ENCODE data around the gene SCIN.
"Not testable (repeated sequence)": the region's sequence is repeated elsewhere in the genome, so short reads cannot be mapped to it uniquely, and the experiment has no call there.

SCIN gene

DNA sequence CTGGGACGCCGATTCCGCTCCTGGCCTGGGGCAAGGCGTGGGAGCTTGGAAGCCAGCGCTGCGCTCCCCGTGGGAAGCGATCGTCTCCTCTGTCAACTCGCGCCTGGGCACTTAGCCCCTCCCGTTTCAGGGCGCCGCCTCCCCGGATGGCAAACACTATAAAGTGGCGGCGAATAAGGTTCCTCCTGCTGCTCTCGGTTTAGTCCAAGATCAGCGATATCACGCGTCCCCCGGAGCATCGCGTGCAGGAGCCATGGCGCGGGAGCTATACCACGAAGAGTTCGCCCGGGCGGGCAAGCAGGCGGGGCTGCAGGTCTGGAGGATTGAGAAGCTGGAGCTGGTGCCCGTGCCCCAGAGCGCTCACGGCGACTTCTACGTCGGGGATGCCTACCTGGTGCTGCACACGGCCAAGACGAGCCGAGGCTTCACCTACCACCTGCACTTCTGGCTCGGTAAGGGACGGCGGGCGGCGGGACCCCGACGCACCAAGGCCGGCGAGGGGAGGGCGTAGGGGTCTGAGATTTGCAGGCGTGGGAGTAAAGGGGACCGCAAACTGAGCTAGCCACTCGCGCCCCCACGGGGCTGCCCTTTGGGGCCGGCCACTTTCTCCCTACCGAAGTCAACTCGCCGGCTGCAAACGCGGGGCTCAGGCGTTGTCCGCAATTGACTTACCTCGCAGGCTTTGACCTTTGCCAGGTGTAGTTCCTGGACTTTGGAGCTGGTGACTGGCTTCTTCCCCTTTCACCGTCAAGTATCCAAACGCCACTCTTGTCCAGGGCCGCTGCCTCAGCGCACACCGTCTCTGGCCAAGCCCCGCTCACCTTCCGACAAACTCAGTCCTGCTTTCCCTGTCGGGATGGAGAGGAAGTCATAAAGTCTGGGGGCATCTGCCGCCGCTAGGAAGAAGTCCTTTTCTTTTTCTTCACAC lies at the start of gene SCIN:
Gene SCIN (plus strand): TSS at position 187 of the 928 bp plus-strand sequence. CDS start 67 bp downstream, at position 254.
- H3K4me1 ChIP-seq, result no peaks in the 10 kb centered on the region
- no peak for TF ChIP-seq Cebpa-rat (IDR thresholded peaks at IDR 0.05)
- no peaks in the 10 kb centered on the region for H3K27me3 ChIP-seq
- no peaks in the 10 kb centered on the region for H3K36me3 ChIP-seq
- H3K27ac ChIP-seq, result no peak within 1 kb of the TSS
- H3K9me3 ChIP-seq, result peaks cover 11% of the 10 kb centered on the region
- H4K20me1 ChIP-seq, result no peaks in the 10 kb centered on the region
- H3K9ac ChIP-seq, result no peak within 1 kb of the TSS
- no peak within 1 kb of the TSS for H3K4me3 ChIP-seq
- no peak within 1 kb of the TSS for H3K4me2 ChIP-seq

DNA sequence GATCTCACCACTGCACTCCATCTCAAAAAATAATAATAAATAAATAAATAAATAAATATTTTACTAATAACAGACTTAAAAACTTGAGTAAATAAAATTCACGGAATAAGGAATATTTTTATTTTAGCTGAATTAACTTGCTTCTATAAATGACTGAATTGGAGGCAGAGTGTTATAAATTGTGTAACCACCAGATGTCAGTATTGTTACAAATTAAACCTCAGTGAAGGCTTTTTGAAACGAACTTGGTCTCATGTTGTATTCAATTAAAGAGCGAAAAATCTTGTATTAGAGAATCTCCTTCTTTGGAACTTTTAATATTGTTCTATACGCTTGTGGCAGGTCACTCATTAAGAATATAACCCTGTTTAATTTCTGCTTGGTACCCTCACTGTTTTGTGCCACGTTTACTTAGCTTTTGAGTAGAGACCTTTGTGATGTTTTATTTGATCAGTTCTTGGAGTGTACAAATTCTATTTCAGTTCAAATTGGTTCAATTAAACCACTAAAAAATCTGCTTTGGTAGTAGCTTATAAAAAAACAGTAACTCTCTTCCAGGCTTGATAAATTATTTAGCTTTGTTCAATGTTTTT lies 45.6 kb upstream of the SCIN start:
- no peaks in the 10 kb centered on the region for H3K36me3 ChIP-seq
- no peaks in the 10 kb centered on the region for H4K20me1 ChIP-seq
- H3K9ac ChIP-seq, result no peak overlapping the region
- no peaks in the 10 kb centered on the region for H3K27me3 ChIP-seq
- no peak overlapping the region for H3K4me2 ChIP-seq
- TF ChIP-seq Cebpa-rat (IDR thresholded peaks at IDR 0.05), result no peak
- no peak overlapping the region for H3K4me3 ChIP-seq
- no peaks in the 10 kb centered on the region for H3K4me1 ChIP-seq
- H3K27ac ChIP-seq, result no peak overlapping the region
- no peaks in the 10 kb centered on the region for H3K9me3 ChIP-seq

DNA sequence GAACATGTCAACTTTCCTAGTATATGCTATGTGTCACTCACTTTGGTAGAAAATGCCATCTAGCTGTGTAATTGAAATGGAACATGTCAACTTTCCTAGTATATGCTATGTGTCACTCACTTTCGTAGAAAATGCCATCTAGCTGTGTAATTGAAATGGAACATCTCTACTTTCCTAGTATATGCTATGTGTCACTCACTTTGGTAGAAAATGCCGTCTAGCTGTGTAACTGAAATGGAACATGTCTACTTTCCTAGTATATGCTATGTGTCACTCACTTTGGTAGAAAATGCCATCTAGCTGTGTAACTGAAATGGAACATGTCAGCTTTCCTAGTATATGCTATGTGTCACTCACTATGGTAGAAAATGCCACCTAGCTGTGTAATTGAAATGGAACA lies 43.8 kb upstream of the SCIN start:
- not testable (repeated sequence) for H3K4me2 ChIP-seq, H3K9me3 ChIP-seq, H3K36me3 ChIP-seq, H3K27ac ChIP-seq, H3K4me1 ChIP-seq, H3K4me3 ChIP-seq, H3K27me3 ChIP-seq, H3K9ac ChIP-seq, H4K20me1 ChIP-seq

DNA sequence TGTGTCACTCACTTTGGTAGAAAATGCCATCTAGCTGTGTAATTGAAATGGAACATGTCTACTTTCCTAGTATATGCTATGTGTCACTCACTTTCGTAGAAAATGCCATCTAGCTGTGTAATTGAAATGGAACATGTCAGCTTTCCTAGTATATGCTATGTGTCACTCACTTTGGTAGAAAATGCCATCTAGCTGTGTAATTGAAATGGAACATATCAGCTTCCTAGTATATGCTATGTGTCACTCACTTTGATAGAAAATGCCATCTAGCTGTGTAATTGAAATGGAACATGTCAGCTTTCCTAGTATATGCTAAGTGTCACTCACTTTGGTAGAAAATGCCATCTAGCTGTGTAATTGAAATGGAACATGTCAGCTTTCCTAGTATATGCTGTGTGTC lies 42.9 kb upstream of the SCIN start:
- H3K9ac ChIP-seq, H3K4me3 ChIP-seq, H3K36me3 ChIP-seq, H3K27me3 ChIP-seq, H4K20me1 ChIP-seq, H3K4me1 ChIP-seq, H3K27ac ChIP-seq, H3K9me3 ChIP-seq, H3K4me2 ChIP-seq: not testable (repeated sequence)

DNA sequence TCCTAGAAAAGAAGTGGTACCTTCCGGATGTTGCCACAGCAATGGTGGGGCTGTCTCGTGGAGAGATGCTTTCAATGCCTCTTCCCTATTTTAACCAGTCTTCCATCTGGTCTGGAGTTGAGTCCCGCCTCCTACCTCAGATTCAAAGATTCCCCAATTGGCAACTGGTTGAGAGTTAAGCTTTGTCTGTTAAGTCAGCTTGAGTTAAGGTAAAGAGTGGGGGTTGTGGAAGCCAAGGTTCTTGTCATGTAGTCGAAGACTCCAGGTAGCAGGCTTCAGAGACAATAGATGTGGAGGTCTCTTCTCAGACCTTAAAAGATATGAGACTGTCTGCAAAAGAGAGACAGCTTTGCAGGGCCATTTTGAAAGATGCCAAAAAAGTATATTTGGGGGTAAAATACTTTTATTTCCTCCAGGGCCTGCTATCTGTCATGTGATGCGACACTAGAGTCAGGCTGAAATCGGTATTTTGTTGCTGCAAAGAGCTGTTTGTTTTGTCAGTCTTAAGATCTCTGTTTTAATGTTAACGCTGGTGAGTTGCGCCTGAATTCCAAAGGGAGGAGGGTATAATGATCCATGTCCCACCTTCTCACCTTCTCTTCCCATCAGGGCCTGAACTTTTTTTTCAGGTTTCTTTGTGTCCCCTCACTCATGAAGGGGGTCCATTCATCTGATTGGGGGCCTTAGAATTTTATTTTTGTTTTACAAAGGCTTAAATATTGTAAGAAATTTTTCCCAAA lies 40.4 kb upstream of the SCIN start:
- Histone ChIP-seq H3K36me3 (no peaks in the 10 kb centered on the region), H4K20me1 (no peaks in the 10 kb centered on the region), H3K27me3 (no peaks in the 10 kb centered on the region), H3K4me2 (no peak overlapping the region), H3K4me1 (no peaks in the 10 kb centered on the region), H3K27ac (no peak overlapping the region), H3K4me3 (no peak overlapping the region), H3K9me3 (no peaks in the 10 kb centered on the region), H3K9ac (no peak overlapping the region)
- no peak for TF ChIP-seq Cebpa-rat (IDR thresholded peaks at IDR 0.05)

DNA sequence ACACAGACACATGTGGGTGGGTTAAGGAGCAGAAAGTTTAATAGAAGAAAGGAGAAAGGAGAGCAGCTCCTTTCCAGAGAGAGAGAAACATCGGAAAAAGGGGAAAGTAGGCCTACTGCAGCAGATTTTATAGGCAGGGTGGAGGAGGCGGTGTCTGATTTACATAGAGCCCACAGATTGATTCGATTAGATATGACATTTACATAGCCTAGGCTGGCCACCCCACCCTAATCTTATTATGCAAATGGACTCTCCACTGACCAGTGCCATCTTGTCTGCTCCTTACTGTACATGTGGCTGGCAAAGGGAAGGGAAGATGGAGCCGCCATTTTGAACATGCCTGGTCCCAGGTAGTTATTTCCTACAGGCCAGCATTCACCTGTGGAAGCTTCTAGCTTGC lies 38.7 kb upstream of the SCIN start:
- no peaks in the 10 kb centered on the region for H3K4me1 ChIP-seq
- H3K4me2 ChIP-seq, result no peak overlapping the region
- no peaks in the 10 kb centered on the region for H3K27me3 ChIP-seq
- H4K20me1 ChIP-seq, result no peaks in the 10 kb centered on the region
- no peak overlapping the region for H3K4me3 ChIP-seq
- H3K9ac ChIP-seq, result no peak overlapping the region
- H3K27ac ChIP-seq, result no peak overlapping the region
- H3K36me3 ChIP-seq, result no peaks in the 10 kb centered on the region
- TF ChIP-seq Cebpa-rat (IDR thresholded peaks at IDR 0.05), result no peak
- H3K9me3 ChIP-seq, result peaks cover 8% of the 10 kb centered on the region

DNA sequence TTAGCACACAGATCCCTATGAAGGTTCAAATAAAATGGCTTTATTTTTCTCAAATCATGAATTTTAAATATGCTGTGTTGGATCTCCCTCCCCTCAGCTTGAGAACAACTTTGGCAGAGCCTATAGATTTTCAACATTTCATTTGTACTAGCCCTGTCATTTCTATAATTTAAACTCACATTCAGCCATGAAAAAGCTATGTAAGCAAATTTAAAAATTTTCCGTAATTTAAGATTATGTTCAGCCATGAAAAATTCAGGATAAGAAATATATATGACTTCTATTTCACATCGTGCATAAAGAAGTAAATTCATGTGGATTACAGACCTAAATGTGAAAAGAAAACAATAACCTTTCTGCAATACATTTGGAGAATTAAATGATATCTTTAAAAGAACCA lies 36.5 kb upstream of the SCIN start:
- H3K4me1 ChIP-seq, result no peaks in the 10 kb centered on the region
- no peaks in the 10 kb centered on the region for H4K20me1 ChIP-seq
- H3K36me3 ChIP-seq, result no peaks in the 10 kb centered on the region
- no peak for TF ChIP-seq Cebpa-rat (IDR thresholded peaks at IDR 0.05)
- H3K9me3 ChIP-seq, result peaks cover 13% of the 10 kb centered on the region
- H3K27me3 ChIP-seq, result no peaks in the 10 kb centered on the region
- H3K9ac ChIP-seq, result no peak overlapping the region
- H3K27ac ChIP-seq, result no peak overlapping the region
- H3K4me2 ChIP-seq, result no peak overlapping the region
- no peak overlapping the region for H3K4me3 ChIP-seq

DNA sequence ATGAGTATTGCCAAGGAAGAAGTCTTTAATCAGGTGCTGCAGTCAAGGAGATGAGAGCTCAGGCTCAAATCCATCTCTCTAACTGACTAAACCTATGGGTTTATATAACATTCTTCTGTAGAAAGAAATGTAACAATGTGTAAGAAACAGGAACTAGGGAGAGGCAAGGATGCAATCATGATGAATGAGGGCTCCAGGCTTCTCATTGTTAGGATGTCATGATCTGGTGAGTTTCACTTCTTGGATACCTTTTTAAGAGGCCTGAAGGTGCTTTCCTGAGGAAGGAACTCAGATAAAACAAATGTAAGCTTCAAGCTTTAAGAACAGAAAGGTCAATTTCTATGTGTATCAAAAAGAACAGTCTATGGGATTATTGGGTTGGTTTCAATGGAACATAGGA lies 30.8 kb upstream of the SCIN start:
- Histone ChIP-seq H3K4me3 (no peak overlapping the region), H4K20me1 (no peaks in the 10 kb centered on the region), H3K4me2 (no peak overlapping the region), H3K27ac (no peak overlapping the region), H3K9ac (no peak overlapping the region), H3K4me1 (no peaks in the 10 kb centered on the region), H3K36me3 (no peaks in the 10 kb centered on the region), H3K9me3 (peaks cover 13% of the 10 kb centered on the region), H3K27me3 (no peaks in the 10 kb centered on the region)
- no peak for TF ChIP-seq Cebpa-rat (IDR thresholded peaks at IDR 0.05)

DNA sequence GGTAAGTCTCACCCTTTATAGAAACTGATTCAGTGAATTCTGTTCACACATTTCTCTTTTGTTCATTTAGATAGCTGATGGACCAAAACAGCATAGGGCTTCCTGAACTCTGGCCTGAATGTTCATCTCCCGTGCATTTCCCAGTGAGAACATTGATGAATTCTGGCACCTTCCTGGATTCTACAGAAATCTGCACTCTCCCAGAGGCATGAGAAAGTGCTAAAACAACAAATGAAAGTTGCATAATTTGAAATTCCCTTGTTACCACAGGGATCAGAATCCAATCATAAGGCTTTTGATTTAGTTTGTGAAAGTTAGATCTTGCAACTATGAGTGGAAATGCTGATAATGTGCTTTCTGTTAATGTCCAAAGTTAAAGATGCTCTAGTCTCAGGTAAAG lies 29.7 kb upstream of the SCIN start:
- H3K27ac ChIP-seq, result no peak overlapping the region
- H4K20me1 ChIP-seq, result no peaks in the 10 kb centered on the region
- H3K4me2 ChIP-seq, result no peak overlapping the region
- peaks cover 13% of the 10 kb centered on the region for H3K9me3 ChIP-seq
- no peak overlapping the region for H3K9ac ChIP-seq
- H3K36me3 ChIP-seq, result no peaks in the 10 kb centered on the region
- no peaks in the 10 kb centered on the region for H3K27me3 ChIP-seq
- TF ChIP-seq Cebpa-rat (IDR thresholded peaks at IDR 0.05), result no peak
- H3K4me3 ChIP-seq, result no peak overlapping the region
- no peaks in the 10 kb centered on the region for H3K4me1 ChIP-seq

DNA sequence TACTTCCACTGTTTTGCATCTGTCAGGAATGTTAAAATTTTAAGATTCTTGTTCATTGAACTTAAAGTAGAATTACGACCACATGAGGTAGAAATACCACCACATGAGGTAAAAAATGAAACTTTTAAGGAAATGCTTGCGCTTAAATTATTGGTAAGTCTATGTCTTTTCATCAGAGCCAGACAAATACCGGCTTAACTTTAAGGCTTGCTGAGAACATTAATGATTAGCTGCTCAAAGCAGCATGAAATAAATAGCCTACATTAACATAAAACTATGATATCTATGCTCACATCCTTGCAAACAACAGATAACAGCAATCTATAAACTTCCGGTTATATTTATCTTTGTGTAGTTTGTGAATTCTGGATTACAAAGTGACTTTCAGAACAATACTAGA lies 26.9 kb upstream of the SCIN start:
- Histone ChIP-seq H3K27ac (no peak overlapping the region), H3K4me3 (no peak overlapping the region), H3K27me3 (no peaks in the 10 kb centered on the region), H3K9ac (no peak overlapping the region), H3K4me2 (no peak overlapping the region), H3K36me3 (no peaks in the 10 kb centered on the region), H3K4me1 (no peaks in the 10 kb centered on the region), H3K9me3 (no peaks in the 10 kb centered on the region), H4K20me1 (no peaks in the 10 kb centered on the region)
- no peak for TF ChIP-seq Cebpa-rat (IDR thresholded peaks at IDR 0.05)

All from BLaER1 (cell line).